Vagina (tissue), 2 donors: ENCODE measurements around the gene RNF215.

Experiments
- POLR2A ChIP-seq, 2 donors: fragments of 450-650 bp; IDR thresholded peaks; one replicate each; pipeline ENCODE4 v1.6.1; 2017; ENCODE audit warnings: antibody characterized with exemption in 2 of 2, mild to moderate bottlenecking in 2 of 2, moderate library complexity in 2 of 2
- POLR2AphosphoS5 ChIP-seq, 2 donors: sonication (generic); formaldehyde crosslinking; IDR thresholded peaks; one replicate each; pipeline ENCODE4 v1.9.0; 2017; ENCODE audit warnings: antibody characterized with exemption in 2 of 2, mild to moderate bottlenecking in 2 of 2, low read depth in 1 of 2; ENCODE audit not compliant: insufficient read depth in 1 of 2
- TF ChIP-seq, protein P1 (sequence below), 3 experiments: fragments of 450-650 bp in 2 of 3; fragments of 200-600 bp in 1 of 3; sonication (generic) in 1 of 3; IDR thresholded peaks; one replicate each; pipeline ENCODE4 v1.5.1; 2017 to 2019; ENCODE audit warnings: antibody characterized with exemption in 3 of 3, mild to moderate bottlenecking in 2 of 3, moderate library complexity in 2 of 3

DNA sequence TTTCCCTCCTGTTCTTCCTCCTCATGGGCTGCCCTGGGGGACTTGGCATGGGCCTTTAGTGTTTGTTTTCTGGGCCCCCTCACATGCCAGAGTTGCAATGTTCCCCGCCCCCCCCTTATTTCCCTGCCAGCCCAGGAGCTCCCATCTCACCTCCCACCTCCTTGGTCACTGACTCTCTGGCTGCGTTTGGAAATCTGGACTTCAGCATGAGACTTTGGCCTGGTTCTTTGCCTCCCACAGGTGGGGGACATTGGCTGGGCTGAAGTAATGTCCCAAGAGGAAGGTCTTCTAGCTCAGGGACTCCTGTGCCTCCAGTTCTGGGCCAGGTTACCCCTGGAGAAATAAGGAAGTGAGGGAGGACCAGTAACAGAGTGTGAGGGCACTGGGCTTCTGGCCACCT, 45.3 kb upstream of the RNF215 start:
- TF ChIP-seq, protein P1, sequence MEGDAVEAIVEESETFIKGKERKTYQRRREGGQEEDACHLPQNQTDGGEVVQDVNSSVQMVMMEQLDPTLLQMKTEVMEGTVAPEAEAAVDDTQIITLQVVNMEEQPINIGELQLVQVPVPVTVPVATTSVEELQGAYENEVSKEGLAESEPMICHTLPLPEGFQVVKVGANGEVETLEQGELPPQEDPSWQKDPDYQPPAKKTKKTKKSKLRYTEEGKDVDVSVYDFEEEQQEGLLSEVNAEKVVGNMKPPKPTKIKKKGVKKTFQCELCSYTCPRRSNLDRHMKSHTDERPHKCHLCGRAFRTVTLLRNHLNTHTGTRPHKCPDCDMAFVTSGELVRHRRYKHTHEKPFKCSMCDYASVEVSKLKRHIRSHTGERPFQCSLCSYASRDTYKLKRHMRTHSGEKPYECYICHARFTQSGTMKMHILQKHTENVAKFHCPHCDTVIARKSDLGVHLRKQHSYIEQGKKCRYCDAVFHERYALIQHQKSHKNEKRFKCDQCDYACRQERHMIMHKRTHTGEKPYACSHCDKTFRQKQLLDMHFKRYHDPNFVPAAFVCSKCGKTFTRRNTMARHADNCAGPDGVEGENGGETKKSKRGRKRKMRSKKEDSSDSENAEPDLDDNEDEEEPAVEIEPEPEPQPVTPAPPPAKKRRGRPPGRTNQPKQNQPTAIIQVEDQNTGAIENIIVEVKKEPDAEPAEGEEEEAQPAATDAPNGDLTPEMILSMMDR (IDR thresholded peaks at IDR 0.05) = no peak
- TF ChIP-seq POLR2AphosphoS5 (IDR thresholded peaks at IDR 0.05; ENCODE audit: insufficient read depth in 1 of 2, low read depth in 1 of 2) (no peak), POLR2A (IDR thresholded peaks at IDR 0.05) (no peak)
